ENCODE results near the gene KIF5A. TPM values are rescaled to one million over a fixed set of nuclear protein-coding genes. Genes with fewer than 3 reads are reported as not detected.
"Not testable (repeated sequence)": the region's sequence is repeated elsewhere in the genome, so short reads cannot be mapped to it uniquely, and the experiment has no call there.

KIF5A gene
- total and polyA plus RNA-seq, 2 donors (not counting 1 experiment from before 2014, with no cell fraction given) = 0.09 to 0.67 TPM

- Mint-ChIP-seq H3K9me3 (ENCODE audit: insufficient read depth) (no peaks in the 10 kb centered on the region), H3K27me3 (peaks cover 23% of the 10 kb centered on the region), H3K27ac (no peak overlapping the region), H3K4me1 (no peaks in the 10 kb centered on the region), H3K4me3 (no peak overlapping the region)
- H4K20me1 ChIP-seq (ENCODE audit: control insufficient read depth, insufficient read depth, low read length, poor library complexity, severe bottlenecking) = no peaks in the 10 kb centered on the region
- intact Hi-C loops (cut with micrococcal nuclease) = no loop called here
- CTCF ChIA-PET = no interaction called here
- no peaks in the 10 kb centered on the region for H3K79me2 ChIP-seq (ENCODE audit: control insufficient read depth, insufficient read depth, low read length)
- no peak overlapping the region for H3K9ac ChIP-seq (ENCODE audit: low read length)
- TF ChIP-seq, protein P1, sequence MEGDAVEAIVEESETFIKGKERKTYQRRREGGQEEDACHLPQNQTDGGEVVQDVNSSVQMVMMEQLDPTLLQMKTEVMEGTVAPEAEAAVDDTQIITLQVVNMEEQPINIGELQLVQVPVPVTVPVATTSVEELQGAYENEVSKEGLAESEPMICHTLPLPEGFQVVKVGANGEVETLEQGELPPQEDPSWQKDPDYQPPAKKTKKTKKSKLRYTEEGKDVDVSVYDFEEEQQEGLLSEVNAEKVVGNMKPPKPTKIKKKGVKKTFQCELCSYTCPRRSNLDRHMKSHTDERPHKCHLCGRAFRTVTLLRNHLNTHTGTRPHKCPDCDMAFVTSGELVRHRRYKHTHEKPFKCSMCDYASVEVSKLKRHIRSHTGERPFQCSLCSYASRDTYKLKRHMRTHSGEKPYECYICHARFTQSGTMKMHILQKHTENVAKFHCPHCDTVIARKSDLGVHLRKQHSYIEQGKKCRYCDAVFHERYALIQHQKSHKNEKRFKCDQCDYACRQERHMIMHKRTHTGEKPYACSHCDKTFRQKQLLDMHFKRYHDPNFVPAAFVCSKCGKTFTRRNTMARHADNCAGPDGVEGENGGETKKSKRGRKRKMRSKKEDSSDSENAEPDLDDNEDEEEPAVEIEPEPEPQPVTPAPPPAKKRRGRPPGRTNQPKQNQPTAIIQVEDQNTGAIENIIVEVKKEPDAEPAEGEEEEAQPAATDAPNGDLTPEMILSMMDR (IDR thresholded peaks at IDR 0.05) = no peak
- no peak for TF ChIP-seq EZH2 (IDR thresholded peaks at IDR 0.05; ENCODE audit: borderline replicate concordance, insufficient read depth, low read depth, low read length, poor library complexity, severe bottlenecking)
- no peaks in the 10 kb centered on the region for H3K4me1 ChIP-seq (ENCODE audit: control insufficient read depth in 2 of 2, insufficient read depth in 2 of 2, low read length in 2 of 2)
- H3K4me3 ChIP-seq (ENCODE audit: control extremely low read depth in 1 of 5, extremely low read depth in 1 of 5, insufficient read depth in 1 of 5, low read depth in 2 of 5, low read length in 4 of 5) = no peak overlapping the region
- POLR2A ChIA-PET = no interaction called here
- no peak overlapping the region for H2AFZ ChIP-seq (ENCODE audit: insufficient read depth, low read depth, low read length, poor library complexity, severe bottlenecking)
- H3K4me2 ChIP-seq (replicated peaks; ENCODE audit: low read depth, low read length, poor library complexity, severe bottlenecking) = no peak overlapping the region
- WGBS (ENCODE audit: insufficient coverage) = 100% methylated on average over 1 of the region's 4 CpGs
- DNase-seq (no peak), ATAC-seq (ENCODE audit: low read depth) (no peak)
- H3K9me3 ChIP-seq (ENCODE audit: control extremely low read depth in 1 of 3, control insufficient read depth in 2 of 3, insufficient read depth in 1 of 3, low read length in 2 of 3) = no peaks in the 10 kb centered on the region
- H3K27ac ChIP-seq (ENCODE audit: low read length in 2 of 2) = no peak overlapping the region
- peaks cover 0 to 10% (median 2%) of the 10 kb centered on the region in 4 experiments for H3K27me3 ChIP-seq (replicated peaks in 1 of 4; ENCODE audit: control extremely low read depth in 1 of 4, control insufficient read depth in 3 of 4, insufficient read depth in 4 of 4, low read length in 3 of 4)
- no peaks in the 10 kb centered on the region for H3K36me3 ChIP-seq (replicated peaks in 1 of 2; ENCODE audit: control extremely low read depth in 1 of 2, control insufficient read depth in 1 of 2, extremely low read depth in 1 of 2, insufficient read depth in 2 of 2, low read length in 1 of 2)
These were observed 9.0 kb downstream of the KIF5A start for GRCh38 chr12:57558864-57559263.

DNA sequence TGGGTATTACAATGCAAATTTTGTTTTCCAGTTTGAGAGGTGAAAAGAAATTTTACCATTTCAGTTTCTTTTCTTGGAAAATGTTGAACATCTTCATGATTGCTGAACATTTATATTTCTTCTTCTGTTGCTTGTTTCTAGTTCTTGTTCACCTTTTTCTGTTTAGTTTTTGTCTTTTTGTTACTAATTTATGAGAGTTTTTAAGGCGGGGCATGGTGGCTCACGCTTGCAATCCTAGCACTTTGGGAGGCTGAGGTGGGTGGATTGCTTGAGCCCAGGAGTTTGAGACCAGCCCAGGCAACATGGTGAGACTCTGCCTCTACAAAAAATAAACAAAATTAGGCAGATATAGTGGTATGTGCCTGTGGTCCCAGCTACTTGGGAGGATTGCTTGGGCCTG is 10.7 kb downstream of the KIF5A start:
- H3K9ac ChIP-seq (ENCODE audit: low read length) = no peak overlapping the region
- no peaks in the 10 kb centered on the region for H3K79me2 ChIP-seq (ENCODE audit: control insufficient read depth, insufficient read depth, low read length)
- H3K4me1 ChIP-seq (ENCODE audit: control insufficient read depth in 2 of 2, insufficient read depth in 2 of 2, low read length in 2 of 2) = no peaks in the 10 kb centered on the region
- H4K20me1 ChIP-seq (ENCODE audit: control insufficient read depth, insufficient read depth, low read length, poor library complexity, severe bottlenecking) = no peaks in the 10 kb centered on the region
- H3K27ac Mint-ChIP-seq = no peak overlapping the region
- H3K9me3 Mint-ChIP-seq (ENCODE audit: insufficient read depth) = no peaks in the 10 kb centered on the region
- no peak for ATAC-seq (ENCODE audit: low read depth)
- POLR2A ChIA-PET = no interaction called here
- peaks cover 0 to 15% (median 2%) of the 10 kb centered on the region in 4 experiments for H3K27me3 ChIP-seq (replicated peaks in 1 of 4; ENCODE audit: control extremely low read depth in 1 of 4, control insufficient read depth in 3 of 4, insufficient read depth in 4 of 4, low read length in 3 of 4)
- no peak overlapping the region for H3K4me3 Mint-ChIP-seq
- TF ChIP-seq, protein P1 (IDR thresholded peaks at IDR 0.05) = no peak
- no peak for TF ChIP-seq EZH2 (IDR thresholded peaks at IDR 0.05; ENCODE audit: borderline replicate concordance, insufficient read depth, low read depth, low read length, poor library complexity, severe bottlenecking)
- WGBS (ENCODE audit: insufficient coverage) = no CpG with 5 or more reads among the region's 2 CpGs
- no peak for DNase-seq
- CTCF ChIA-PET = no interaction called here
- H3K36me3 ChIP-seq (replicated peaks in 1 of 2; ENCODE audit: control extremely low read depth in 1 of 2, control insufficient read depth in 1 of 2, extremely low read depth in 1 of 2, insufficient read depth in 2 of 2, low read length in 1 of 2) = no peaks in the 10 kb centered on the region
- peaks cover 28% of the 10 kb centered on the region for H3K27me3 Mint-ChIP-seq
- H3K4me3 ChIP-seq (ENCODE audit: control extremely low read depth in 1 of 5, extremely low read depth in 1 of 5, insufficient read depth in 1 of 5, low read depth in 2 of 5, low read length in 4 of 5) = no peak overlapping the region
- H3K9me3 ChIP-seq (ENCODE audit: control extremely low read depth in 1 of 3, control insufficient read depth in 2 of 3, insufficient read depth in 1 of 3, low read length in 2 of 3) = no peaks in the 10 kb centered on the region
- H3K4me1 Mint-ChIP-seq = no peaks in the 10 kb centered on the region
- no peak overlapping the region for H3K27ac ChIP-seq (ENCODE audit: low read length in 2 of 2)
- no peak overlapping the region for H2AFZ ChIP-seq (ENCODE audit: insufficient read depth, low read depth, low read length, poor library complexity, severe bottlenecking)
- intact Hi-C loops (cut with micrococcal nuclease) = no loop called here
- H3K4me2 ChIP-seq (replicated peaks; ENCODE audit: low read depth, low read length, poor library complexity, severe bottlenecking) = no peak overlapping the region

DNA sequence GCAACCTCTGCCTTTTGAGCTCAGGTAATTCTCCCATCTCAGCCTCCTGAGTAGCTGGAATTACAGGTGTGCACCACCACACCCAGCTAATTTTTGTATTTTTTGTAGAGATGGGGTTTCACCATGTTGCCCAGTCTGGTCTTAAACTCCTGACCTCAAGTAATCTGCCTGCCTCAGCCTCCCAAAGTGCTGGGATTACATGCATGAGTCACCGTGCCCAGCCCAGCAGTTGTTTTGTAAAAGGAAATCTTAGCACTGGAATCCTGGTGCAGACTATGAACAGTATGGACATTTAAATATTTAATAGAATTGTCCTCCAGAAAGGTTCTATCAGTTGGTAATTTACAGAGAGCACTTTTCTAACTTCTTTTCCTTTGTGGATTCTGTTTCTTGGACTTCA is 11.3 kb downstream of the KIF5A start:
- H3K27ac Mint-ChIP-seq; H3K4me1 ChIP-seq (ENCODE audit: control insufficient read depth in 2 of 2, insufficient read depth in 2 of 2, low read length in 2 of 2); H3K27ac ChIP-seq (ENCODE audit: low read length in 2 of 2); H3K9ac ChIP-seq (ENCODE audit: low read length); POLR2A ChIA-PET; H3K36me3 ChIP-seq (replicated peaks in 1 of 2; ENCODE audit: control extremely low read depth in 1 of 2, control insufficient read depth in 1 of 2, extremely low read depth in 1 of 2, insufficient read depth in 2 of 2, low read length in 1 of 2); H3K9me3 Mint-ChIP-seq (ENCODE audit: insufficient read depth); H3K4me2 ChIP-seq (replicated peaks; ENCODE audit: low read depth, low read length, poor library complexity, severe bottlenecking); H3K9me3 ChIP-seq (ENCODE audit: control extremely low read depth in 1 of 3, control insufficient read depth in 2 of 3, insufficient read depth in 1 of 3, low read length in 2 of 3); H3K4me1 Mint-ChIP-seq; H2AFZ ChIP-seq (ENCODE audit: insufficient read depth, low read depth, low read length, poor library complexity, severe bottlenecking); H3K79me2 ChIP-seq (ENCODE audit: control insufficient read depth, insufficient read depth, low read length); H3K4me3 ChIP-seq (ENCODE audit: control extremely low read depth in 1 of 5, extremely low read depth in 1 of 5, insufficient read depth in 1 of 5, low read depth in 2 of 5, low read length in 4 of 5); DNase-seq; ATAC-seq (ENCODE audit: low read depth); H4K20me1 ChIP-seq (ENCODE audit: control insufficient read depth, insufficient read depth, low read length, poor library complexity, severe bottlenecking); CTCF ChIA-PET; intact Hi-C loops (cut with micrococcal nuclease); H3K4me3 Mint-ChIP-seq: not testable (repeated sequence)
- no CpG with 5 or more reads among the region's 1 CpG for WGBS (ENCODE audit: insufficient coverage)
- peaks cover 0 to 15% (median 2%) of the 10 kb centered on the region in 4 experiments for H3K27me3 ChIP-seq (replicated peaks in 1 of 4; ENCODE audit: control extremely low read depth in 1 of 4, control insufficient read depth in 3 of 4, insufficient read depth in 4 of 4, low read length in 3 of 4)
- H3K27me3 Mint-ChIP-seq = peaks cover 28% of the 10 kb centered on the region
